ENCODE data around the gene CNTNAP2.

Gene CNTNAP2

DNA sequence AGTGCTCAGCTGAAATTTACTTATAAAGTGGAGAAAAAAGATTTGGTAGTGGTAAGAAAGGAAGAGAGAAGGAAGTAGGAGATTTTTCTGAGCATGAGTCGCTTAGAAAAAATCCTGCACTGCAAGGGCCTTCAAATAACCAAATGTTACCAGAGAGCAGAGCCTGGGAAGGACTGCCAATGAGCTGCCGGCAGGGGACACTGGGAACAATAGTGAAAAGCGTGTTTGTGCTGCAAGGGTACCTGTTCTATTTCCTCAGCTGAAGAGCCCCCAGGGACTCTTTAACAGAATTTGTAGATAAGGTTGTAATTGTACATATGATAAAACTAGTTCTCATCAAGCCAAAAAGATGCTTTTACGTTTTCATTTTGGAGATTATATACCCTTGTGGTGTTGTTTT is 1777.7 kb downstream of the CNTNAP2 start:
- H2AK5ac ChIP-seq (ENCODE audit: low read length) = no peak overlapping the region
- H4K12ac ChIP-seq (ENCODE audit: low read depth, low read length) = no peak overlapping the region
- H3K36me3 ChIP-seq (ENCODE audit: control insufficient read depth in 1 of 2, insufficient read depth in 2 of 2, low read length in 2 of 2) = no peaks in the 10 kb centered on the region
- no peak overlapping the region for H3K4me3 ChIP-seq (ENCODE audit: low read depth, low read length)
- no peak overlapping the region for H3K23ac ChIP-seq (ENCODE audit: low read length)
- H2BK5ac ChIP-seq (ENCODE audit: low read depth, low read length, poor library complexity) = no peak overlapping the region
- no peak overlapping the region for H4K8ac ChIP-seq (ENCODE audit: low read depth, low read length)
- H3K9ac ChIP-seq (ENCODE audit: low read length) = no peak overlapping the region
- H3K79me1 ChIP-seq (ENCODE audit: low read length) = no peaks in the 10 kb centered on the region
- H4K91ac ChIP-seq (ENCODE audit: low read depth, low read length) = no peak overlapping the region
- no peak overlapping the region for H2BK120ac ChIP-seq (ENCODE audit: insufficient read depth, low read length, poor library complexity)
- no peak overlapping the region for H3K18ac ChIP-seq (ENCODE audit: low read length)
- H3K4me1 ChIP-seq (ENCODE audit: control insufficient read depth in 1 of 2, insufficient read depth in 2 of 2, low read length in 2 of 2) = peaks cover 2 to 4% of the 10 kb centered on the region in 2 experiments
- no peaks in the 10 kb centered on the region for H3K9me3 ChIP-seq (ENCODE audit: insufficient read depth, low read depth, low read length)
- no peaks in the 10 kb centered on the region for H3K27me3 ChIP-seq (ENCODE audit: insufficient read depth, low read length)
- no peak overlapping the region for H3K4me2 ChIP-seq (ENCODE audit: low read length)
- H3K79me2 ChIP-seq (ENCODE audit: control insufficient read depth, insufficient read depth, low read length, poor library complexity) = no peaks in the 10 kb centered on the region
- DNase-seq = no peak
- H3K4ac ChIP-seq (ENCODE audit: low read depth, low read length) = no peak overlapping the region
- WGBS (ENCODE audit: extremely low coverage, insufficient coverage, insufficient read length) = 100% methylated on average over 1 of the region's 4 CpGs
- H3K27ac ChIP-seq (ENCODE audit: low read depth, low read length) = no peak overlapping the region
- no peak overlapping the region for H2BK12ac ChIP-seq (ENCODE audit: low read length)
- no peak overlapping the region for H3K14ac ChIP-seq (ENCODE audit: low read length)
- no peak overlapping the region for H2AFZ ChIP-seq (ENCODE audit: insufficient read depth, low read length, poor library complexity)

DNA sequence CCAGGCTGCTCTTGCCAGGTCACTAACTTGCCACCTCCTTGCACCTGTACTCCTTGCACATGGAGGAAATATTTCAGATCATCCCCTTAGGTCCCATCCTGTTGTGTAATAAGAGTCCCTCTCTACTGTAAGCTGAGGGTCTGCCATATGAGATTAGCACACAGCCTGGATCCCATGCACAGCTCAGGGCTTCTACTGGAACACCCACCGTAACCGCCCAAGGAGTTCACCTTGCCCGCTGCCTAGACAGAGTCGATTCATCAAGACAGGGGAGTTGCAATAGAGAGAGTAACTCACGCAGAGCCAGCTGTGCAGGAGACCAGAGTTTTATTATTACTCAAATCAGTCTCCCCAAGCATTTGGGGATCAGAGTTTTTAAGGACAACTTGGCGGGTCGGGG is 1779.5 kb downstream of the CNTNAP2 start:
- H3K27ac ChIP-seq (ENCODE audit: low read depth, low read length) = no peak overlapping the region
- no peak overlapping the region for H3K4ac ChIP-seq (ENCODE audit: low read depth, low read length)
- no peak overlapping the region for H2BK120ac ChIP-seq (ENCODE audit: insufficient read depth, low read length, poor library complexity)
- H3K9ac ChIP-seq (ENCODE audit: low read length) = no peak overlapping the region
- DNase-seq = no peak
- WGBS (ENCODE audit: extremely low coverage, insufficient coverage, insufficient read length) = no CpG with 5 or more reads among the region's 7 CpGs
- H2AK5ac ChIP-seq (ENCODE audit: low read length) = no peak overlapping the region
- H3K23ac ChIP-seq (ENCODE audit: low read length) = no peak overlapping the region
- no peak overlapping the region for H2BK5ac ChIP-seq (ENCODE audit: low read depth, low read length, poor library complexity)
- no peak overlapping the region for H3K4me2 ChIP-seq (ENCODE audit: low read length)
- H3K14ac ChIP-seq (ENCODE audit: low read length) = no peak overlapping the region
- H4K12ac ChIP-seq (ENCODE audit: low read depth, low read length) = no peak overlapping the region
- no peaks in the 10 kb centered on the region for H3K79me1 ChIP-seq (ENCODE audit: low read length)
- no peaks in the 10 kb centered on the region for H3K9me3 ChIP-seq (ENCODE audit: insufficient read depth, low read depth, low read length)
- H3K18ac ChIP-seq (ENCODE audit: low read length) = no peak overlapping the region
- H2AFZ ChIP-seq (ENCODE audit: insufficient read depth, low read length, poor library complexity) = no peak overlapping the region
- no peaks in the 10 kb centered on the region for H3K79me2 ChIP-seq (ENCODE audit: control insufficient read depth, insufficient read depth, low read length, poor library complexity)
- H4K8ac ChIP-seq (ENCODE audit: low read depth, low read length) = no peak overlapping the region
- H3K36me3 ChIP-seq (ENCODE audit: control insufficient read depth in 1 of 2, insufficient read depth in 2 of 2, low read length in 2 of 2) = no peaks in the 10 kb centered on the region
- H2BK12ac ChIP-seq (ENCODE audit: low read length) = no peak overlapping the region
- H3K27me3 ChIP-seq (ENCODE audit: insufficient read depth, low read length) = no peaks in the 10 kb centered on the region
- no peak overlapping the region for H4K91ac ChIP-seq (ENCODE audit: low read depth, low read length)
- peaks cover 2 to 4% of the 10 kb centered on the region in 2 experiments for H3K4me1 ChIP-seq (ENCODE audit: control insufficient read depth in 1 of 2, insufficient read depth in 2 of 2, low read length in 2 of 2)
- H3K4me3 ChIP-seq (ENCODE audit: low read depth, low read length) = no peak overlapping the region

DNA sequence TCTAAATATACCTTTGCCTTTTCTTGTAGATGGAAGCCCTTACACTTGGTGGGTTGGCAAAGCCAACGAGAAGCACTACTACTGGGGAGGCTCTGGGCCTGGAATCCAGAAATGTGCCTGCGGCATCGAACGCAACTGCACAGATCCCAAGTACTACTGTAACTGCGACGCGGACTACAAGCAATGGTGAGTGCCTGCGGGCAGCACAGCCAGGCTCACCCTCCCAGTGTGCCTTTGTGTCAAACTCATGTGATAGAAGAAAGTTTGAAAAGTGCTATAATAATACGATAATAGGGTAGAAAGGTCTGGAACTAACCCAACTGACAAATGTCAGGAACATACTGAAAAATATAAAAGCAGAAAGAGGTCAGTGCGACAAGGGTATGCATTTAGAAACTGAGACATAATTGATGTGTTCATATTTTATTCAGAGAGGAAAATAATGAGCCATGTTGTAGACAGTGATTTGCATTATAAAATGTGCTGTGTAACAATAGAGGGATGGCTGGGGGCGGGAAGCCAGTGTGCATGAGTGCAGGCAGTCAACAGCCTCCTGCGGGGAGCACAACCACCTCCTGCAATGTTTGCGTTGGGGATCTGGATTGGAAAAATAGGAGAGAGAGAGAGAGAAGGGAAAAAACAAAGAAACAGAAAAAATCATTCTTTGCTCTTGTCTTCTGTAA is 1787.1 kb downstream of the CNTNAP2 start:
- no peak overlapping the region for H3K4me3 ChIP-seq (ENCODE audit: low read depth, low read length)
- no peaks in the 10 kb centered on the region for H3K79me2 ChIP-seq (ENCODE audit: control insufficient read depth, insufficient read depth, low read length, poor library complexity)
- H3K27me3 ChIP-seq (ENCODE audit: insufficient read depth, low read length) = no peaks in the 10 kb centered on the region
- peak overlapping the region; percentile 15 for H2AK5ac ChIP-seq (ENCODE audit: low read length)
- no peak overlapping the region for H3K18ac ChIP-seq (ENCODE audit: low read length)
- no peak overlapping the region for H3K14ac ChIP-seq (ENCODE audit: low read length)
- peak overlapping the region; percentile 25 for H4K91ac ChIP-seq (ENCODE audit: low read depth, low read length)
- no peak overlapping the region for H3K23ac ChIP-seq (ENCODE audit: low read length)
- no peak overlapping the region for H3K4ac ChIP-seq (ENCODE audit: low read depth, low read length)
- H4K12ac ChIP-seq (ENCODE audit: low read depth, low read length) = no peak overlapping the region
- H3K9ac ChIP-seq (ENCODE audit: low read length) = no peak overlapping the region
- H2BK5ac ChIP-seq (ENCODE audit: low read depth, low read length, poor library complexity) = peak overlapping the region; percentile 31
- H3K4me2 ChIP-seq (ENCODE audit: low read length) = no peak overlapping the region
- peak overlapping the region; percentile 5 for H2BK12ac ChIP-seq (ENCODE audit: low read length)
- H3K36me3 ChIP-seq (ENCODE audit: control insufficient read depth in 1 of 2, insufficient read depth in 2 of 2, low read length in 2 of 2) = no peaks in the 10 kb centered on the region
- peaks cover 2 to 4% of the 10 kb centered on the region in 2 experiments for H3K4me1 ChIP-seq (ENCODE audit: control insufficient read depth in 1 of 2, insufficient read depth in 2 of 2, low read length in 2 of 2)
- DNase-seq = no peak
- no peaks in the 10 kb centered on the region for H3K9me3 ChIP-seq (ENCODE audit: insufficient read depth, low read depth, low read length)
- no peak overlapping the region for H2AFZ ChIP-seq (ENCODE audit: insufficient read depth, low read length, poor library complexity)
- H2BK120ac ChIP-seq (ENCODE audit: insufficient read depth, low read length, poor library complexity) = peak overlapping the region; percentile 26
- H4K8ac ChIP-seq (ENCODE audit: low read depth, low read length) = no peak overlapping the region
- no CpG with 5 or more reads among the region's 13 CpGs for whole genome bisulfite sequencing (ENCODE audit: extremely low coverage, insufficient coverage, insufficient read length)
- peaks cover 3% of the 10 kb centered on the region for H3K79me1 ChIP-seq (ENCODE audit: low read length)
- H3K27ac ChIP-seq (ENCODE audit: low read depth, low read length) = peak overlapping the region; percentile 68

DNA sequence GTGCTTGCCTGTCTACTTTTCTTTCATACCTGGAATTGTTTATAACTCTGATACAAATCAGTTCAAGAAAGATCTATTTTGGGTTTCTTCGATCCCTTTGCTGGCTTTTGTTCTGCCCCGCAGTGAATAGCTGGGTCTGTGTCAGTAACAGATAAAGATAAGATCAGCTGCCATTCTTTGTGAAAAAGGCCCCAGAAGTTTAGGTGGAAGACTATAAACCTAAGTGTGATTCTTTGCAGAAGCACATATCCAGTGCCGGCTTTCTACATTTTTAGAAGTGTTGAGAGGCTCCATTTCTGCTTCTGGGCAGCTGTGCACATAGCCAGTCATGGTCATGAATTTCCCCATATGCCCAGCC is 1787.6 kb downstream of the CNTNAP2 start:
- H3K9ac ChIP-seq (ENCODE audit: low read length) = no peak overlapping the region
- H2BK120ac ChIP-seq (ENCODE audit: insufficient read depth, low read length, poor library complexity) = no peak overlapping the region
- no peaks in the 10 kb centered on the region for H3K36me3 ChIP-seq (ENCODE audit: control insufficient read depth in 1 of 2, insufficient read depth in 2 of 2, low read length in 2 of 2)
- no peak overlapping the region for H2BK12ac ChIP-seq (ENCODE audit: low read length)
- H4K8ac ChIP-seq (ENCODE audit: low read depth, low read length) = no peak overlapping the region
- peaks cover 2 to 4% of the 10 kb centered on the region in 2 experiments for H3K4me1 ChIP-seq (ENCODE audit: control insufficient read depth in 1 of 2, insufficient read depth in 2 of 2, low read length in 2 of 2)
- H3K4me3 ChIP-seq (ENCODE audit: low read depth, low read length) = no peak overlapping the region
- H2AK5ac ChIP-seq (ENCODE audit: low read length) = no peak overlapping the region
- no CpG with 5 or more reads among the region's 3 CpGs for WGBS (ENCODE audit: extremely low coverage, insufficient coverage, insufficient read length)
- no peaks in the 10 kb centered on the region for H3K27me3 ChIP-seq (ENCODE audit: insufficient read depth, low read length)
- H4K12ac ChIP-seq (ENCODE audit: low read depth, low read length) = no peak overlapping the region
- peak overlapping the region; percentile 68 for H3K27ac ChIP-seq (ENCODE audit: low read depth, low read length)
- no peak overlapping the region for H3K4ac ChIP-seq (ENCODE audit: low read depth, low read length)
- no peak overlapping the region for H4K91ac ChIP-seq (ENCODE audit: low read depth, low read length)
- H3K9me3 ChIP-seq (ENCODE audit: insufficient read depth, low read depth, low read length) = no peaks in the 10 kb centered on the region
- no peaks in the 10 kb centered on the region for H3K79me2 ChIP-seq (ENCODE audit: control insufficient read depth, insufficient read depth, low read length, poor library complexity)
- peaks cover 3% of the 10 kb centered on the region for H3K79me1 ChIP-seq (ENCODE audit: low read length)
- DNase-seq = no peak
- no peak overlapping the region for H3K18ac ChIP-seq (ENCODE audit: low read length)
- H2BK5ac ChIP-seq (ENCODE audit: low read depth, low read length, poor library complexity) = no peak overlapping the region
- H3K14ac ChIP-seq (ENCODE audit: low read length) = no peak overlapping the region
- no peak overlapping the region for H2AFZ ChIP-seq (ENCODE audit: insufficient read depth, low read length, poor library complexity)
- H3K23ac ChIP-seq (ENCODE audit: low read length) = no peak overlapping the region
- no peak overlapping the region for H3K4me2 ChIP-seq (ENCODE audit: low read length)
